ENCODE measurements around the gene TMEM26. TPM values are rescaled to one million over a fixed set of nuclear protein-coding genes. Genes with fewer than 3 reads are reported as not detected.

Gene TMEM26
- not detected for total RNA-seq

DNA sequence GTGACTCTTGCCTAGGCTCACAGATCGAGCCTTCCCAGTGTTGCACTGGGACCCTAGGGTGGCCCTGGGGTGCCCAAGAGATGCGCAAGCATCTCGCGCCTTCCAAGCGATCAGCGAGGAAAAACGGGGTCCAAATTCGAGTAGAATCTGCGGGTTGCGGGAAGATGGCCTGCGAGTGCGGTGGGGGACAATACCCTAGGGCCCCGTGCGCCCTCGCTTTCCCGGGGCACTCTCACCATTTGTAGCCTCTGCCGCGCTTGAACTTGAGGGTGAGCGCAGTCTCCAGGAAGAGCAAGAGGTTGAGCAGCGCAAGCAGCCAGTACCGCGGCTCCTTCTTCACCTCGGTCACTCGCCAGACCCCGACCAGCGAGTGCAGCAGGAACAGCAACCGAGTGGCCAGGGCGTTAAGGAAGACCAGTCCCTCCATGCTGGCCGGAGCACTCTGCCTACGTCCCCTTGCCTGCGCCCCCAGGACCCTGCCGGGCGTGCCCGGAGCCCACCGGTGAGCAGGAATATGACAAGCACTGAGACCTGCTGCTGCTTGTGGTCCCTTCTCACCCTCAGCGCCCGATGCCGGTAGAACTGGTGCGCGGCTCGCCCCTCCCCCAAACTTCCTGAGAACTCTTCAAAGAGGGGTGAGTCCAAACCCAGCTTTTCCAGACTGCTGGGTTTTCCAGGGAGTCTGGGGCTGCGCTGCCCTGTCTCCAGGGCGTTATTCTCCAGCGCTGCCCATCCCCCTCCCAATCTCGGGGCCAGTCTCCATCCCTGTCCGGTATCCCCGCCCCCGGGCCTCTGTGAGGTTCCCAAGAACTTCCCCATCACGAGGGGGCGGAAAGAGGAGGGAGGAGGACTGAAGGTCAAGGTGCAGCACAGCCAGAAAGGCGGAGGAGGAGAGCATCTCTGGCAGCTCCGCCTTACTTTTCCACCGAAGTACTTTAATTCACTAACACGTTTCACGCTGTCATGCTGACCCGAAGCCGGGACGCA lies at the start of gene TMEM26:
TMEM26 (minus strand) TSS at position 727 of the 987 bp plus-strand sequence; CDS start at position 427, 300 bp downstream.
- Mint-ChIP-seq H3K4me1 (ENCODE audit: low read depth) (peaks cover 10% of the 10 kb centered on the region), H3K9me3 (no peaks in the 10 kb centered on the region), H3K36me3 (ENCODE audit: low read depth) (no peaks in the 10 kb centered on the region), H3K27ac (no peak within 1 kb of the TSS), H3K4me3 (peak within 1 kb of the TSS; percentile 37), H3K27me3 (ENCODE audit: low read depth) (peaks cover 29% of the 10 kb centered on the region)
- no peak for DNase-seq
- CTCF ChIA-PET = no interaction called here
- intact Hi-C loops (cut with micrococcal nuclease) = no loop called here

DNA sequence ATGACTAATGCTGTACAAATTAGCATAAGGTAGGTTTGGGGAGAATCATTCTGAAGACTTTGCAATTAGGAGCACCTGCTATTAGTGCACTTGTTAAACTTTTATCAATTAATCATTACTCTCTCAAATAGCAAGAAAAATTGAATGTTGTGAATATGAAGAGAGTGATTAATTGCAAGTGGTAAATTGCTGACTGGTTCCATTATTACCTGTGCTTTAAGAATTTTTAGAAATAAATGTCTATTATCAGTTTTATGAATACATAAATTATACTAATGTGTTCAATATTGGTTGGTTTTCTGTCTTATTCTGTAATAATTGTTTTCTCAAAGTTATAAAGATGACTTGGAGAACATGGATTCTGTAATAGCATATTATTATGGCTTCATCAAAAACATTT lies 47.3 kb upstream of the TMEM26 start:
- CTCF ChIA-PET = no interaction called here
- H3K36me3 Mint-ChIP-seq (ENCODE audit: low read depth) = no peaks in the 10 kb centered on the region
- H3K9me3 Mint-ChIP-seq = no peaks in the 10 kb centered on the region
- H3K27me3 Mint-ChIP-seq (ENCODE audit: low read depth) = no peaks in the 10 kb centered on the region
- DNase-seq = no peak
- no peak overlapping the region for H3K27ac Mint-ChIP-seq
- H3K4me1 Mint-ChIP-seq (ENCODE audit: low read depth) = no peaks in the 10 kb centered on the region
- intact Hi-C loops (cut with micrococcal nuclease) = no loop called here
- no peak overlapping the region for H3K4me3 Mint-ChIP-seq

DNA sequence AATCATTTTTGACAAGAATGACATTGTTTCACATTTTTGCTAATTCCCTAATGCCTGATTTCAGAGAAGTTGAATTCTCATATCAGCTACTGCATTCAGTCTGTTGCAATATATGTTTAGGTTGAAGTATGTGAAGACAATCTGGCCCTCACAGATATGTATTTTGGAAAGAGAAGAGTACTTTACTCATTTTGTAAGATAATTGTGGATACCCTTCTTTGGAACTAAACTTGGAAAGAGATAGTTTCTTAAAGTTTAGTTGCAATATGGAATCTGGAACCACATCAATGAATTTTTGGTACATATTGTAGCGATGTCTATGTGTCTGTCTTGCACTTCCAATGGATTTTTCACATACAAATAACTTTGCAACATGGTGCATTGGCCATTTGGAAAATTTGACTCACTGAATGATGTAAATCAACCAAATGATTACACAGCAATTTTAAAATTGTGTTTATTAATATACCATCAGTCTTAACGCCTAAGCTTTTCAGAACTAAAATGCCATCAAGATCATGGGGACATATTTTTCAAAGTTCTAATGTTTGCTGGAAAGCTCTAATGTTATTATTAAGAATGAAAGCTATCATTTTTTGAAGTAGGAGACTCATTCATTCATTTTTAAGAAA lies 39.3 kb upstream of the TMEM26 start:
- DNase-seq = no peak
- CTCF ChIA-PET = no interaction called here
- Mint-ChIP-seq H3K4me3 (no peak overlapping the region), H3K4me1 (ENCODE audit: low read depth) (no peaks in the 10 kb centered on the region), H3K36me3 (ENCODE audit: low read depth) (no peaks in the 10 kb centered on the region), H3K27ac (no peak overlapping the region), H3K27me3 (ENCODE audit: low read depth) (peaks cover 6% of the 10 kb centered on the region), H3K9me3 (peaks cover 2% of the 10 kb centered on the region)
- intact Hi-C loops (cut with micrococcal nuclease) = no loop called here

DNA sequence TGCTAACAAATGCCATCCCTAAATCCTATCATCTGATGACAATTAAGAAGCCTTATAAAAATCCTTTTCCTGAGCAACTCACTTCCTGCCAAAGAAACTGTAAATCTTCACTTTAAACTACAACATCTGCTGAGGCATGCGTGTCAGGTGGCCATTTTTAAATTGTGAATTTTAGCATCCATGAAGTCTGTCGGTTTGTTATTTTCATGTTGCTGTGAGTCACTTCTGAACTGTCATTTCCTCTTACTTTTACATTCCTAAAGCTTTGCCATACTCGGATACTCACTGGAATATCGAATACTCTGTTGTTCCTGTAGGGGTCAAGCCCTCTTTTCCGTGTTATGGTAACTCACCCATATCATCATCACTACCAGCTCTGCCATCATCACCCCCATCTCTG lies 34.3 kb upstream of the TMEM26 start:
- H3K27ac Mint-ChIP-seq = no peak overlapping the region
- peaks cover 2% of the 10 kb centered on the region for H3K9me3 Mint-ChIP-seq
- no peaks in the 10 kb centered on the region for H3K36me3 Mint-ChIP-seq (ENCODE audit: low read depth)
- H3K4me3 Mint-ChIP-seq = no peak overlapping the region
- CTCF ChIA-PET = no interaction called here
- no peaks in the 10 kb centered on the region for H3K4me1 Mint-ChIP-seq (ENCODE audit: low read depth)
- intact Hi-C loops (cut with micrococcal nuclease) = no loop called here
- peaks cover 3% of the 10 kb centered on the region for H3K27me3 Mint-ChIP-seq (ENCODE audit: low read depth)
- DNase-seq = no peak

DNA sequence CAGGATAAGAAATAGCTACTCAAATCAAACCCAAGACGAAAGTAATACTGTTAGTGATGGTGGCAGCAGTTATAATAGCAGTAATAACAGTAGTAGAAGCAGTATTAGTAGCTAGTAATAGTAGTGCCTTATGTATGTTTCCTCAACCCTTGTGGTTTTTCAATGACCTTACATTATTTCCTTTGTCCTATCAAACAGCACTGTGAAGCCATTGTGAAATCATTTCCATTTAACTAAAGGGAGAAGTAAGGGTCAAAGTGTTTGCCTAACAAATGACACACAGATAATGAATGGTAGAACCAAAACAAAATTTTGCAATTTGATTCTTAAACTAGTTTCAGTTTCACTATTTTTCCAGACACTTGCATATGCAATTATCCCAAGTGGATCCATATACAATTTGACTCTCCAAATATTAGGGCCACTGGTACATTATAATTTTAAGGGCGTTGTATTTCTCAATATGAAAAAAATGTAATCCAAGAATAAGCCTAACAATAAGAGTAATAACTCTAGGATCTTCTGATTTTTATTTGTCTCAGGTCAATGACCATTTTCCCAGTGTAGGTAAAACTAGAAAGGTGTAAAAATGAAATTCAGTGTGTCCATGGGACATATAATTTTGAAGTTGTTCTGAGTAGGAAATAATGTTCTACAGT lies 33.7 kb upstream of the TMEM26 start:
- no peak overlapping the region for H3K4me3 Mint-ChIP-seq
- H3K27ac Mint-ChIP-seq = no peak overlapping the region
- no peak for DNase-seq
- H3K36me3 Mint-ChIP-seq (ENCODE audit: low read depth) = no peaks in the 10 kb centered on the region
- CTCF ChIA-PET = no interaction called here
- no peaks in the 10 kb centered on the region for H3K4me1 Mint-ChIP-seq (ENCODE audit: low read depth)
- peaks cover 3% of the 10 kb centered on the region for H3K27me3 Mint-ChIP-seq (ENCODE audit: low read depth)
- peaks cover 2% of the 10 kb centered on the region for H3K9me3 Mint-ChIP-seq
- intact Hi-C loops (cut with micrococcal nuclease) = no loop called here

DNA sequence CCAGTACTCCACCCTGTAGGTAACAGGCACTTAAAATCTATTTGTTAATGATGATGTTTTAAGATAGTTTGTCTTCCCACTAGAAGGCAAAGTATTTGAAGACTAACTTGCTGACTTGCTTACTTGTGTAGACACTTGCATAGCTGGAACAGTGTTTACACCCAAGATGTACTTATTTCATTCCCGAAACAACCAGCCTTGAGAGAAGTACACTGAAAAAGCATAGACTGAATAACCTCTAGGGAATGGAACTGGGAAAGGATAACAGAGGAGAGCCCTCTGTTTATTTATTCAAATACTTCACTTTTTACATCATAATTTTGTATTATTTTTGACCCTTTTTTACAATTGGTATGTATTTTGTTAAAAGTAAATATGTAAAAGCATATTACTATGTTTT lies 33.1 kb upstream of the TMEM26 start:
- Mint-ChIP-seq H3K27ac (no peak overlapping the region), H3K4me3 (no peak overlapping the region), H3K36me3 (ENCODE audit: low read depth) (no peaks in the 10 kb centered on the region), H3K27me3 (ENCODE audit: low read depth) (peaks cover 3% of the 10 kb centered on the region), H3K4me1 (ENCODE audit: low read depth) (no peaks in the 10 kb centered on the region), H3K9me3 (peaks cover 2% of the 10 kb centered on the region)
- DNase-seq = no peak
- intact Hi-C loops (cut with micrococcal nuclease) = no loop called here
- CTCF ChIA-PET = no interaction called here

DNA sequence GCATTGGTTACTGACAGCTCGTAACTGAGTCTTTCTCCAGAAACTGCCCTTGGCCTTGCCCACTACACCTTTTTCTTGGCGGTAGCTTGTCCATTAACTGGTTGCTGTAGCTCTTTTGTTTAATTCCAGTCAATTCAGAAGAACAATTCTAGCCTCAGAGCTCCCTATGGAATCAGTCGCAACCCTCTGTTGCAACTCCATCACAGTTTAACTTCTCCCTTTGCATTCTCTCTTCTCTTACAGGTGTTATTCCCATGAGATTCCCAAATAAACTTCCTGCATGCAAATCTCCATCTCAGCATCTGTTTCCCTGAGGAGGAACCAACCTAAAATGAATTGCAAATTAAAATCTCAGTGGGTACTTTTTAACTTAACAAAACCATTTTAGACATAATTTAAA lies 28.4 kb upstream of the TMEM26 start:
- no peaks in the 10 kb centered on the region for H3K9me3 Mint-ChIP-seq
- CTCF ChIA-PET = no interaction called here
- no peaks in the 10 kb centered on the region for H3K36me3 Mint-ChIP-seq (ENCODE audit: low read depth)
- intact Hi-C loops (cut with micrococcal nuclease) = no loop called here
- no peaks in the 10 kb centered on the region for H3K4me1 Mint-ChIP-seq (ENCODE audit: low read depth)
- H3K4me3 Mint-ChIP-seq = no peak overlapping the region
- peaks cover 5% of the 10 kb centered on the region for H3K27me3 Mint-ChIP-seq (ENCODE audit: low read depth)
- H3K27ac Mint-ChIP-seq = no peak overlapping the region
- DNase-seq = no peak

DNA sequence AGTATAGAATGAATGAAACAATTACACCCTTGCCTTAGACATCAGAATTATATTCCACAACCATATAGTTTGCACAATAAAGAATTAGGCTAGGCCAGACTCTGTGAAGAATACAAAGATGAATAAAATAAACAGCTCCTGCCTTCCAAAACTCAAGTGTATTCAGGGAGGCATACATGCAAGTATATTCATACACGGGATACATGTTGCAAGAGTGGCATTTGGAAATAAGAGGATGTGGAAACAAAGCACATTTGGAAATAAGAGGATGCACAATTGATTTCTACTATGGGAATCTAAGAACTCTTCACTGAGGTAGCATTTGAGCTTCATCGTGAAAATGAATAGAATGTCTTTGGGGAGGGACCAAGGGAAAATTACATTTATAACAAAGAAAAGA lies 27.0 kb upstream of the TMEM26 start:
- intact Hi-C loops (cut with micrococcal nuclease) = no loop called here
- no peak overlapping the region for H3K27ac Mint-ChIP-seq
- DNase-seq = no peak
- no peaks in the 10 kb centered on the region for H3K9me3 Mint-ChIP-seq
- peaks cover 5% of the 10 kb centered on the region for H3K27me3 Mint-ChIP-seq (ENCODE audit: low read depth)
- H3K36me3 Mint-ChIP-seq (ENCODE audit: low read depth) = no peaks in the 10 kb centered on the region
- no peaks in the 10 kb centered on the region for H3K4me1 Mint-ChIP-seq (ENCODE audit: low read depth)
- CTCF ChIA-PET = no interaction called here
- H3K4me3 Mint-ChIP-seq = no peak overlapping the region

DNA sequence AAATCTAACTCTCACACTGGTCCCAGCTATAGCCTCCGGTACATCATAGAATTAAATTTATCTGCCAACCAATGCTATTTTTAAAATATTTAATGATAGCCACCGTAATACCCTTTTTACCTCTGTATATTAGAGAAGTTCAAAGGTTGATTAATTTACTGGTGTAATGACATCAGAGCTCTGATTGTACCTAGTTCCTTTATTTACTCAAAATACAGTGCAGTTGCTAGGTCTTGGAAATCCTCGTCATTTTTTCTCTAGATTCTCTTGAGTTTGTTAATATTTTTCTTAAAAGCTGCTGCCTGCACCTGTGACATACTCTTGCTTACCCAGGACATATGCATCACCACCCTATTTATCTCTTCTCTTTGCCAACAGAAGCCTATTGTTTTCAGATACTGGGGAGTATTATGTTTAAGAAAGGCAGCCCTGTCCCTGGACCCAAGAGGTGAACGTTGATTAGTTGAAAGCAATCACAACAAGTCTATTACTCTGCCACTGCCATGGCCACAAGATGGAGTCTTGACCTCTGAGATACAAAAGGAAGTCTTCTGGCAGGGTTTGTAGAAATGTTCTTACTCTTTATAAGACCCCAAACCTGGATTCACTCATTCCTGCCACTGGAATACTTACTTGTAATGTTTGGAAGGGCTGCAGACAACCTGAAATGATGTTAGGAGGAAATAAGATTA lies 25.6 kb upstream of the TMEM26 start:
- no peak for DNase-seq
- intact Hi-C loops (cut with micrococcal nuclease) = no loop called here
- no peaks in the 10 kb centered on the region for H3K9me3 Mint-ChIP-seq
- CTCF ChIA-PET = no interaction called here
- no peaks in the 10 kb centered on the region for H3K36me3 Mint-ChIP-seq (ENCODE audit: low read depth)
- H3K4me3 Mint-ChIP-seq = no peak overlapping the region
- H3K27ac Mint-ChIP-seq = no peak overlapping the region
- no peaks in the 10 kb centered on the region for H3K4me1 Mint-ChIP-seq (ENCODE audit: low read depth)
- peaks cover 5% of the 10 kb centered on the region for H3K27me3 Mint-ChIP-seq (ENCODE audit: low read depth)

DNA sequence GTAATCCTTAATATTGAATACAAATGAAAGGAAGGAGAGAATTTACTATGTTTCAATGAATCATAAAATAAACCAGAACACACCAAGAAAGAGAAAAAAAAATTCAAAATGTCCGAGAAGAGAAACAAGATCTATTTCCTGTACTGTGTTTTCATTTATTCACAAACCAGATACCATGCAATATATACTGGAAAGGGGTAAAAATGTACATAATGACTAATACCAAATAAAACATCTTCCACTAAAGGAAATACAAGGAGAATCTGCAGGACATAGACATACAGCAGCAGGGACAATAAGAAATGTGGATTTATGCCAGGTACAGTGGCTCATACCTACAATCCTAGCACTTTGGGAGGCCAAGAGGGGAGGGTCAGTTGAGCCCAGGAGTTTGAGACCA lies 24.3 kb upstream of the TMEM26 start:
- peaks cover 5% of the 10 kb centered on the region for H3K27me3 Mint-ChIP-seq (ENCODE audit: low read depth)
- no peaks in the 10 kb centered on the region for H3K4me1 Mint-ChIP-seq (ENCODE audit: low read depth)
- no peak overlapping the region for H3K27ac Mint-ChIP-seq
- H3K9me3 Mint-ChIP-seq = no peaks in the 10 kb centered on the region
- no peaks in the 10 kb centered on the region for H3K36me3 Mint-ChIP-seq (ENCODE audit: low read depth)
- CTCF ChIA-PET = no interaction called here
- intact Hi-C loops (cut with micrococcal nuclease) = no loop called here
- DNase-seq = no peak
- no peak overlapping the region for H3K4me3 Mint-ChIP-seq

DNA sequence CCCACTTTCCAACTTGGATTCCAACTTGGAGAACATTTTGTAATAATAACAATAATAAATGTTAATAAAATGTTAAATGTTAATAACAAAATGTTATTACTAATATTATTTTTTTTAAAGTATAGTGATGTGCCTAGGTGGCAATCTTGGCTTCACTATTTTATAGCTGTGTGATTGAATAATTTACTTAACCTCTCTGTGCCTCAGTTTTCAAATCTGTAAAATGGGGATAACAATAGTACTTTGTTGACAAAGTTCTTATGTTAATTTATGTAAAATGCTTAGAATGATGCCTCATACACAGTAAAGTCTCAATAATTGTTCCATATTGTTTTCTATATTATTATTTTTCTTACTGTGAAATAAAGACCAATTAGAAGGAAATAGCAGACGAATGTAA lies 23.3 kb upstream of the TMEM26 start:
- H3K4me3 Mint-ChIP-seq = no peak overlapping the region
- H3K27ac Mint-ChIP-seq = no peak overlapping the region
- no peaks in the 10 kb centered on the region for H3K9me3 Mint-ChIP-seq
- no peaks in the 10 kb centered on the region for H3K36me3 Mint-ChIP-seq (ENCODE audit: low read depth)
- H3K4me1 Mint-ChIP-seq (ENCODE audit: low read depth) = no peaks in the 10 kb centered on the region
- peaks cover 5% of the 10 kb centered on the region for H3K27me3 Mint-ChIP-seq (ENCODE audit: low read depth)
- CTCF ChIA-PET = interaction anchor here (0.5 kb wide), 1 partner anchor 228 kb away, joined by 3 read pairs; no protein-coding TSS in a partner anchor
- no peak for DNase-seq
- intact Hi-C loops (cut with micrococcal nuclease) = no loop called here

DNA sequence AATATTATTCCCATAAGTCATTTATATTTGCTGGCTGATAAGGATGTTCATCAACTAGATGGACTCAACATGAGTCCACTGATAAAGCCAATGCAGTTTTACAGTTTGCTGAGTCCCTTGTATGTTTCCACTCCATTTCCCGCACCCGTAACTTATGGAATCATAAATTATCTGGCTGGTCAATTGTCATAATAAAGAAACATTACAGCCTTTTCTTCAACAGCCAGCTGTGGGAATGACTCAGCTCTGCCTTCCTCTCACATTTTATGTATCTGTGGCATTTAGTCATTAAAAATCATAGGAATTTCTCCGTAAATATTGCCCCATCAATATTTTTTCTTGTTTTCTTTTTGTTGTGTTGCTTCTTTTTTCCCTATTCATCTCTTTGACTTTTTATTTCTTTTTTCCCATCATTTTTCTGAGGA lies 22.3 kb upstream of the TMEM26 start:
- Mint-ChIP-seq H3K27ac (no peak overlapping the region), H3K4me1 (ENCODE audit: low read depth) (no peaks in the 10 kb centered on the region), H3K4me3 (no peak overlapping the region), H3K27me3 (ENCODE audit: low read depth) (peaks cover 5% of the 10 kb centered on the region), H3K9me3 (no peaks in the 10 kb centered on the region), H3K36me3 (ENCODE audit: low read depth) (no peaks in the 10 kb centered on the region)
- intact Hi-C loops (cut with micrococcal nuclease) = no loop called here
- CTCF ChIA-PET = no interaction called here
- DNase-seq = no peak

Data from activated naive CD4-positive, alpha-beta T cell treated with anti-CD3 and anti-CD28 coated beads for 36 hours (primary cell).